GM23338 (cell line): ENCODE results near the gene BRME1.

Experiments
- CREB1 ChIP-seq: fragments of 250-450 bp; sonication (Bioruptor Pico); IDR thresholded peaks from 2 replicates; pipeline ENCODE4 v1.5.0; 2020; ENCODE audit warnings: low read depth, mild to moderate bottlenecking, moderate library complexity
- ETS1 ChIP-seq: IDR thresholded peaks from 2 replicates; pipeline ENCODE4 v1.6.1; 2016; ENCODE audit warnings: antibody characterized with exemption
- EZH2 ChIP-seq: fragments of 200-600 bp; sonication (generic); IDR thresholded peaks from one replicate; pipeline ENCODE4 v1.8.0; 2017; ENCODE audit warnings: antibody characterized with exemption, mild to moderate bottlenecking, low read depth; ENCODE audit not compliant: unreplicated experiment
- EZH2phosphoT487 ChIP-seq: fragments of 200-600 bp; sonication (generic); IDR thresholded peaks from one replicate; pipeline ENCODE4 v1.8.1; 2018; ENCODE audit warnings: antibody characterized with exemption; ENCODE audit not compliant: unreplicated experiment
- NANOG ChIP-seq: IDR thresholded peaks from 2 replicates; pipeline ENCODE4 v1.6.1; 2016; ENCODE audit warnings: antibody characterized with exemption, borderline replicate concordance
- POLR2AphosphoS5 ChIP-seq: IDR thresholded peaks from 2 replicates; pipeline ENCODE4 v1.6.1; 2016; ENCODE audit warnings: antibody characterized with exemption, low read depth
- ZNF114 ChIP-seq: fragments of 250-450 bp; sonication (Bioruptor Pico); IDR thresholded peaks from 2 replicates; pipeline ENCODE4 v1.5.0; 2020; ENCODE audit warnings: mild to moderate bottlenecking, moderate library complexity
- TF ChIP-seq, protein P1 (sequence below), 2 experiments: fragments of 200-600 bp in 1 of 2; sonication (generic) in 1 of 2; conservative IDR thresholded peaks; 2 replicates each; pipeline versions ENCODE4 v1.5.1 to v1.6.1; 2016 to 2017; ENCODE audit warnings: antibody characterized with exemption in 2 of 2, low read depth in 2 of 2, mild to moderate bottlenecking in 2 of 2, moderate library complexity in 1 of 2

- TF ChIP-seq, protein P1, sequence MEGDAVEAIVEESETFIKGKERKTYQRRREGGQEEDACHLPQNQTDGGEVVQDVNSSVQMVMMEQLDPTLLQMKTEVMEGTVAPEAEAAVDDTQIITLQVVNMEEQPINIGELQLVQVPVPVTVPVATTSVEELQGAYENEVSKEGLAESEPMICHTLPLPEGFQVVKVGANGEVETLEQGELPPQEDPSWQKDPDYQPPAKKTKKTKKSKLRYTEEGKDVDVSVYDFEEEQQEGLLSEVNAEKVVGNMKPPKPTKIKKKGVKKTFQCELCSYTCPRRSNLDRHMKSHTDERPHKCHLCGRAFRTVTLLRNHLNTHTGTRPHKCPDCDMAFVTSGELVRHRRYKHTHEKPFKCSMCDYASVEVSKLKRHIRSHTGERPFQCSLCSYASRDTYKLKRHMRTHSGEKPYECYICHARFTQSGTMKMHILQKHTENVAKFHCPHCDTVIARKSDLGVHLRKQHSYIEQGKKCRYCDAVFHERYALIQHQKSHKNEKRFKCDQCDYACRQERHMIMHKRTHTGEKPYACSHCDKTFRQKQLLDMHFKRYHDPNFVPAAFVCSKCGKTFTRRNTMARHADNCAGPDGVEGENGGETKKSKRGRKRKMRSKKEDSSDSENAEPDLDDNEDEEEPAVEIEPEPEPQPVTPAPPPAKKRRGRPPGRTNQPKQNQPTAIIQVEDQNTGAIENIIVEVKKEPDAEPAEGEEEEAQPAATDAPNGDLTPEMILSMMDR (conservative IDR thresholded peaks at IDR 0.05; ENCODE audit: low read depth in 2 of 2), result no peak
- TF ChIP-seq EZH2, result no peak
- no peak for TF ChIP-seq POLR2AphosphoS5
- no peak for TF ChIP-seq ZNF114
- TF ChIP-seq EZH2phosphoT487, result no peak
- no peak for TF ChIP-seq CREB1 (CRISPR knock-in tag)
- no peak for TF ChIP-seq ETS1
- TF ChIP-seq NANOG, result no peak
These were observed 26.3 kb upstream of the BRME1 start for GRCh38 chr19:13932149-13932637.
